Hematopoietic multipotent progenitor cell treated with erythropoietin and hydrocortisone succinate and interleukin-3 and kit ligand, for 4 days (in vitro differentiated cells): ENCODE results near the gene PPP2R5D.

Experiments
- DNase-seq: peaks from one replicate; pipeline ENCODE4 v3.0.0-alpha.2; 2015

Gene PPP2R5D

DNA sequence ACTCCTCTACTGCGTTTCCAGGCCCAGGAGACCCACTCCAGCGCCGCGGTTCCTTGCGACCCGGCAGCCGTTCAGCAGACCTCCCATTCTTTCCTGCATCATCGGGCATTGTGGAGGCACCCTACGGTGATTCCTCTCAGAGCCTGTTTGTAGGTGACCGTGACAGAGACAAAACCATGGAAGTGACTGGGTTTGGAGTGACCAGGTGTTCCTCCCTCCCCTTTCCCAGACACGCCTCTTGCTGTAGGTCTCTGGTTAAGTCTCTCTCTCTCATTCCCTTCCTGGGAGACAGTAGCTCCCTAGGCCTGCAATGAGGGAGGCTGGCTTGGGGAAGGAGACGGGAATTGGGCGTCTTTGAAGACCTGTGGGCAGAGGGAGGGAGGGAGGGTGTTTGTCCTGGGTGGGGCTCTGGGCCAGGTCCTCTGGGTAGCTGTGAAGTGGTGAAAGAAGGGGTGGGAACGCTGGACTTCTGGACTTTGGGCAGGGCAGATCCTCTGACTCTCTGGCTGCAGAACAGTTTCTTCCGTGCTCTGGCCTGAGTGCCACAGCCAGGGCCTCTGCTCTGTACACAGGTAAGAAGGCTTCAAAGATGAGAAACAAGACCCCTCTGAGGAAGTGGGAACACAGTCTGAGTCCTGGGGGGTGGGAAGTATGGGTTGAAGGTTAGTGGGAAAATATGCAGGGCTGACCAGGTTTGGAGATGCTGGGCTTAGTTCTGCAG, 75.8 kb downstream of the PPP2R5D start:
- DNase-seq = no peak

- no peak for DNase-seq
These were observed 76.6 kb downstream of the PPP2R5D start for GRCh38 chr6:43060755-43061633.

GRCh38 chr6:43061861-43062260, 77.5 kb downstream of the PPP2R5D start:
- no peak for DNase-seq
